T-helper 1 cell (primary cell): ENCODE measurements around the gene MIS12.

Source experiments
- DNase-seq, 5 donors: peaks; one replicate each; pipeline ENCODE4 v3.0.0-alpha.2; 2012 to 2020

MIS12 gene

GRCh38 chr17:5500247-5500588, 13.9 kb downstream of the MIS12 start:
- no peak for DNase-seq

- peak; percentile 57 to 76 (median 68) for DNase-seq
Observed at GRCh38 chr17:5500589-5501391, 14.4 kb downstream of the MIS12 start.

GRCh38 chr17:5501685-5502084, 15.3 kb downstream of the MIS12 start:
- DNase-seq, result no peak

GRCh38 chr17:5502552-5502951, 16.2 kb downstream of the MIS12 start:
- DNase-seq, result no peak

- DNase-seq, result no peak
Observed at GRCh38 chr17:5506307-5506706, 19.9 kb downstream of the MIS12 start.

- no peak for DNase-seq
Observed at GRCh38 chr17:5508810-5509209, 22.4 kb downstream of the MIS12 start.

- DNase-seq, result no peak
Observed at GRCh38 chr17:5509482-5509881, 23.1 kb downstream of the MIS12 start.

- DNase-seq, result no peak
Observed at GRCh38 chr17:5510771-5511170, 24.4 kb downstream of the MIS12 start.

- no peak for DNase-seq
Observed at GRCh38 chr17:5511401-5512225, 25.2 kb downstream of the MIS12 start.

- DNase-seq, result peak in 1 of 5 donors; percentile 45
Observed at GRCh38 chr17:5513628-5514027, 27.3 kb downstream of the MIS12 start.

- no peak for DNase-seq
Observed at GRCh38 chr17:5514976-5515375, 28.6 kb downstream of the MIS12 start.

- DNase-seq, result no peak
Observed at GRCh38 chr17:5516060-5516792, 29.9 kb downstream of the MIS12 start.

GRCh38 chr17:5522476-5522875, 36.1 kb downstream of the MIS12 start:
- DNase-seq, result no peak

GRCh38 chr17:5523249-5523648, 36.9 kb downstream of the MIS12 start:
- no peak for DNase-seq

GRCh38 chr17:5526821-5527598, 40.6 kb downstream of the MIS12 start:
- DNase-seq, result peak in 1 of 5 donors; percentile 27

- DNase-seq, result no peak
Observed at GRCh38 chr17:5527601-5528250, 41.4 kb downstream of the MIS12 start.

GRCh38 chr17:5530265-5531084, 44.1 kb downstream of the MIS12 start:
- DNase-seq, result no peak

GRCh38 chr17:5531085-5531418, 44.7 kb downstream of the MIS12 start:
- no peak for DNase-seq

GRCh38 chr17:5532581-5532980, 46.2 kb downstream of the MIS12 start:
- no peak for DNase-seq

- DNase-seq, result no peak
Observed at GRCh38 chr17:5533486-5534315, 47.3 kb downstream of the MIS12 start.
